ENCODE measurements around the gene LRRN4. TPM values are rescaled to one million over a fixed set of nuclear protein-coding genes. Genes with fewer than 3 reads are reported as not detected.

Gene LRRN4
- total RNA-seq, 2 donors from 2014 or later = 15.0 to 36.7 TPM

- peak overlapping the region; percentile 86 to 92 for H3K27ac ChIP-seq
- H3K27me3 ChIP-seq = no peaks in the 10 kb centered on the region
- DNase-seq (ENCODE audit: low spot score) = no peak
- H3K9me3 ChIP-seq = no peaks in the 10 kb centered on the region
- H3K4me3 ChIP-seq = peak overlapping the region; percentile 87 to 96
- TF ChIP-seq CTCF (IDR thresholded peaks at IDR 0.05) = no peak
- H3K36me3 ChIP-seq = peaks cover 25% of the 10 kb centered on the region
- peaks cover 0 to 31% of the 10 kb centered on the region in 2 donors for H3K4me1 ChIP-seq
These were observed 46.7 kb downstream of the LRRN4 start for GRCh38 chr20:6007094-6007528.

- Histone ChIP-seq H3K4me1 (peaks cover 0 to 31% of the 10 kb centered on the region in 2 donors), H3K27me3 (no peaks in the 10 kb centered on the region), H3K36me3 (peaks cover 20% of the 10 kb centered on the region), H3K9me3 (no peaks in the 10 kb centered on the region), H3K4me3 (peak overlapping the region; percentile 87 to 96), H3K27ac (peak overlapping the region; percentile 86 to 92)
- no peak for DNase-seq (ENCODE audit: low spot score)
- TF ChIP-seq CTCF (IDR thresholded peaks at IDR 0.05) = no peak
These were observed 47.3 kb downstream of the LRRN4 start for GRCh38 chr20:6006603-6006949.

- Histone ChIP-seq H3K27ac (no peak overlapping the region), H3K9me3 (no peaks in the 10 kb centered on the region), H3K4me1 (peaks cover 0 to 9% of the 10 kb centered on the region in 2 donors), H3K4me3 (no peak overlapping the region), H3K27me3 (no peaks in the 10 kb centered on the region), H3K36me3 (no peaks in the 10 kb centered on the region)
- no peak for TF ChIP-seq CTCF (IDR thresholded peaks at IDR 0.05)
- no peak for DNase-seq (ENCODE audit: low spot score)
These were observed 53.0 kb downstream of the LRRN4 start for GRCh38 chr20:6000871-6001270.

GRCh38 chr20:5999783-6000182 is 54.1 kb downstream of the LRRN4 start:
- no peak for DNase-seq (ENCODE audit: low spot score)
- Histone ChIP-seq H3K36me3 (no peaks in the 10 kb centered on the region), H3K4me3 (no peak overlapping the region), H3K27me3 (no peaks in the 10 kb centered on the region), H3K4me1 (peaks cover 0 to 2% of the 10 kb centered on the region in 2 donors), H3K27ac (no peak overlapping the region), H3K9me3 (no peaks in the 10 kb centered on the region)
- TF ChIP-seq CTCF (IDR thresholded peaks at IDR 0.05) = no peak

- Histone ChIP-seq H3K36me3 (no peaks in the 10 kb centered on the region), H3K27ac (no peak overlapping the region), H3K9me3 (no peaks in the 10 kb centered on the region), H3K27me3 (no peaks in the 10 kb centered on the region), H3K4me3 (no peak overlapping the region), H3K4me1 (no peaks in the 10 kb centered on the region)
- DNase-seq (ENCODE audit: low spot score) = no peak
- no peak for TF ChIP-seq CTCF (IDR thresholded peaks at IDR 0.05)
These were observed 57.1 kb downstream of the LRRN4 start for GRCh38 chr20:5996765-5997164.

Data from right atrium auricular region (tissue), 2 donors.